ENCODE measurements around the gene KIAA1217.

KIAA1217 gene

GRCh38 chr10:24374134-24374915 is 165.4 kb downstream of the KIAA1217 start:
- DNase-seq (ENCODE audit: low spot score), result peak; percentile 56

GRCh38 chr10:24375510-24375909 is 166.6 kb downstream of the KIAA1217 start:
- DNase-seq (ENCODE audit: low spot score), result no peak

GRCh38 chr10:24376731-24377130 is 167.8 kb downstream of the KIAA1217 start:
- DNase-seq (ENCODE audit: low spot score), result no peak

- no peak for DNase-seq (ENCODE audit: low spot score)
Measured at GRCh38 chr10:24378126-24378920, 169.4 kb downstream of the KIAA1217 start.

DNA sequence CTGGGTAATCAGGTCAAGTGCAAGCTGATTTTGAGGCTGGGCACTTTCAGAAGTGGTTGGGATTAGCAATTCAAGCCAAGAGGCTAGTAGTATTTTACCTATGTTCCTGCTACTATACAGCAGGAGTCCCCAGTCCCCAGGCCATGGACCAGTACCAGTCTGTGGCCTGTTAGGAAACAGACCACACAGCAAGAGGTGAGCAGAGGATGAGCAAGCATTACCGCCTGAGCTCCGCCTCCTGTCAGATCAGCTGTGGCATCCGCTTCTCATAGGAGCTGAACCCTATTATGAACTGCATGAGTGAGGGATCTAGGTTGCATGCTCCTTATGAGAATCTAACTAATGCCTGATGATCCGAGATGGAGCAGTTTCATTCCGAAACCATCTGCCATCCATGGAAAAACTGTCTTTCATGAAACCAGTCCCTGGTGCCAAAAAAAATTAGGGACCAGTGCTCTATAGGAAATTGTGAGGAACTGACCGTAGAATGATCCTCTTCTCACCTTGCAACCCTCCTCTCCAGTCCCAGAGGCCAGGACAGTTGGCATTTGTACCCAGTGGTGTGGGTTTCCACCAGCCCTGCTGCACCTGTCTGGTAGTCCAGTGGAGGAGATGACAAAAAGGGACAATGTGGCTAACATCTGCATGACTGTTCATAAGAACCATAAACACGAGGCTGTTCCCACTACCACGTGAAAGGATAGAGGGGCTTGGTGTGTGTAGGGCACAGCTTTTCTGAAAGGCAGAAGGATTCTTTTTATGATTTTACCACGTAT is 172.5 kb downstream of the KIAA1217 start:
- DNase-seq (ENCODE audit: low spot score), result no peak

DNA sequence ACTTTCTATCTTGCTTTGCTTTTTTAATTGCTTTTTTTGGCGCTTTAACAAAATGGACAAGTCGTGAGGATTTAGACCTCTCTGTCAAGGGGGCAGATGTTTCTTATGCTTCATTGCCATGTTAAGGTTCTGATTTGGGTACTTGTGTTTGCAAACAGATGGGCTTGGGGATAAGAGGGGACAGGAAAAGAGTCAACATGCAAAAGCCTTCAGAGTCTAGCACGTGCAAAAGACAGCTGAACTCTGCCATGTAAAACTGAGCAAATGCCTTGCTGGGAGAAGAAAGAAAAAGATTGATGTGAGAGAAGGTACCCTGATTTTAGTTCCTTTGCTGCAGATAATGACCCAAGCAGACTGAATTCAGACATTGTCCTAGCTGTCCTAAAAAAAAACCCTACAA is 173.1 kb downstream of the KIAA1217 start:
- DNase-seq (ENCODE audit: low spot score), result no peak

GRCh38 chr10:24382596-24382978 is 173.6 kb downstream of the KIAA1217 start:
- DNase-seq (ENCODE audit: low spot score), result no peak

- DNase-seq (ENCODE audit: low spot score), result no peak
Measured at GRCh38 chr10:24382979-24383663, 174.2 kb downstream of the KIAA1217 start.

- peak; percentile 89 for DNase-seq (ENCODE audit: low spot score)
Measured at GRCh38 chr10:24383681-24384106, 174.8 kb downstream of the KIAA1217 start.

GRCh38 chr10:24384954-24385353 is 176.0 kb downstream of the KIAA1217 start:
- DNase-seq (ENCODE audit: low spot score), result no peak

- DNase-seq (ENCODE audit: low spot score), result no peak
Measured at GRCh38 chr10:24385776-24386175, 176.8 kb downstream of the KIAA1217 start.

GRCh38 chr10:24390146-24390700 is 181.3 kb downstream of the KIAA1217 start:
- DNase-seq (ENCODE audit: low spot score), result no peak

DNA sequence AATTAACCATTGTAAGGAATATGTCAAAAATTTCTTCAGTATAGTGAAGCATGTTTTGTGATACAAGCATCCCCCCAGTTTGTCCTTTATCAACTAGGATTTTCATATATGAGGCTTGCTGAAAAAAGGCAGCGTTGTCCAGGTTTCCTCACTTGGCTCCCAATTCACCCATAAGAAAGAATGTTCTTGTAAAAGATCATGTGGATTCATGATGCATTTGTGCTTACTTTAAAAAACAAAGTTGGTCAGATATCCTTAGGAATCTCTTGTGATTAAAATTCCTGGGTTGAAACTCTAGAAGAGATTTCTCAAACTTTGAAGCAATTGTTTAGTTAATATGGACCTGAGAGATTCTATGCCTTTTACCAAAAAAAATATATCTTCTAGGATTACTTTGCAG is 181.8 kb downstream of the KIAA1217 start:
- DNase-seq (ENCODE audit: low spot score), result no peak

DNA sequence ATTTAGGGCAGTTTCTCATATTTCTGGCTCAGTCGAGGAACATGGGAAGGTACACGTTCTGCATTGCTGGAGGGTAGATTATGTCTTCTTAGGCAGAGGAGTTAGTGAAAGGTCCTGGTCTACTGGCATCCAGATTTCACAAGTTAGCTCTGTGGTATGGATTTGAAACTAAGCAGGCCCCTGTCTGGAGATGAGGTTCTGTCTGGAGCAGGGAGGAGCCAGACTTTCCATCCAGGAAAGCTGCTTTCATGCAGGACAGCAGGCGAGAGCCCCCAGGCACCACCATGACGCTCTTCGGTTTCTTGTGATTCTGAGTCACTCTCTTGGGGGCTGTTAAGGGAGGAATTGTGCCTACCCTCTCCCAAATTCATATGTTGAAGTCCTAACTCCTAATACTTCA is 184.3 kb downstream of the KIAA1217 start:
- DNase-seq (ENCODE audit: low spot score), result no peak

DNA sequence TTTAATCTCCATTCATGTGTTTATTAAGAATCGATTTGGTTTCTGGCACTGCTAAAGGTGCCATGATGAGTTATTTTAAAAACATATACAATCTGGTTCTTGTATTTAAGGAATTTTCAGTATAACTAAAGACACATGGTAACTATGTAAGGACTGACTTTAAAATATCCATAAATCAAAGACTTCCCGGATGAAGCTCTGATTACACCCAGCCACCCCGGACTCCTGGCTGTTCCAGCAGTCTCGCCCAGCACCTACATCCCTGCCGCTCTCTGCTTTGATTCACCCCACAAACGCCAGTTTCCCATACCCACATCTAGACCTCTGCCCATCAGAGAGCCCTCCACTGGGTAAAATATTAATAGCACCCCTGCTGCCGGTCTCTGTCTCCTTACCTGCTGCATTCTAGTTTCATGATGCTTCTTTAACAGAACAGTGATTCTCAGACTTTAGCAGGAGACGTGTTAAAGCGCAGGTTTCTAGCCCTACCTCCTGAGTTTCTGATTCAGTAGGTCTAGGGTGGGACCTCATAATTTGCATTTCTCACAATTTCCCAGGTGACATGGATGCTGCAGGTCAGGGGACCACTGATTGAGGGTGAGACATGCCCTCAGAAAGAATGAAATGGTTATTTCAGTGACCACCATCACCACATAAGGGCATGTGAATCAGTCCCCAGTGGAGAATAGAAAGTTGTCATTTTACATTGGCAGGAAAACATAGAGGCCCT is 185.7 kb downstream of the KIAA1217 start:
- DNase-seq (ENCODE audit: low spot score), result no peak

DNA sequence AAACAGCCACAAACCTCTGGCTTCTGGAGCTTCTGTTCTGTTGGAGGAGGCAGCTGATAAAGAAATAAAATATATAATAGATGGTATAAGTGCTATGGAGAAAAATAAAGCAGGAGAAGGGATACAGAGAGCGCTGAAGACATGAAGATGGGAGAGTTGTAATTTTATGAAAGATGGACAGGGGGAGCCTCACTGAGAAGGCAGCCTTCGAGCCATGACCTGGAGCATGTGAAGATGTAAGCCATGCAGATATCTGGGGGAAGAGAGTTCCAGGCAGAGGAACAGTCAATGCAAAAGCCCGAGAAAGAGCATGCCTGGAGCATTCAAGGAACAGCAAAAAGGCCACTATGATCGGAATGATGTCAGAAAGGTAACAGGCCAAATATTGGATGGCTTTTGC is 187.5 kb downstream of the KIAA1217 start:
- no peak for DNase-seq (ENCODE audit: low spot score)

GRCh38 chr10:24397662-24398061 is 188.7 kb downstream of the KIAA1217 start:
- no peak for DNase-seq (ENCODE audit: low spot score)

DNA sequence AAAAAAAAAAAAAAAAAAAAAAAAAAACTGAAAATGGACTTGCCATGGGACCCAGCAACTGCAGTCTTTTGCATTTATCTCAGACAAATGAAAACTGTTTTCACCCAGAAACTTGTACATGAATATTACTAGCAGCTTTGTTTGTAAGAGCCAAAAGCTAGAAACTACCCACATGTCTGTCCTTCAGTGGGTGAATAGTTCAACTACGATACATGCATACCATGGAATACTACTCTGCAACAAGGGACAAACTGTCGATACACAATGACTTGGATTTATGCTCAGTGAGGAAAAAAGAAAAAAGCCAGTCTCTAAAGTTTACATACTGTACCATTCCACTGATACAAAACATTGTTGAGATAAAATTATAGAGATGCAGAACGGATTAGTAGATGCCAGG is 195.6 kb downstream of the KIAA1217 start:
- no peak for DNase-seq (ENCODE audit: low spot score)

- DNase-seq (ENCODE audit: low spot score), result no peak
Measured at GRCh38 chr10:24405635-24406034, 196.7 kb downstream of the KIAA1217 start.

DNA sequence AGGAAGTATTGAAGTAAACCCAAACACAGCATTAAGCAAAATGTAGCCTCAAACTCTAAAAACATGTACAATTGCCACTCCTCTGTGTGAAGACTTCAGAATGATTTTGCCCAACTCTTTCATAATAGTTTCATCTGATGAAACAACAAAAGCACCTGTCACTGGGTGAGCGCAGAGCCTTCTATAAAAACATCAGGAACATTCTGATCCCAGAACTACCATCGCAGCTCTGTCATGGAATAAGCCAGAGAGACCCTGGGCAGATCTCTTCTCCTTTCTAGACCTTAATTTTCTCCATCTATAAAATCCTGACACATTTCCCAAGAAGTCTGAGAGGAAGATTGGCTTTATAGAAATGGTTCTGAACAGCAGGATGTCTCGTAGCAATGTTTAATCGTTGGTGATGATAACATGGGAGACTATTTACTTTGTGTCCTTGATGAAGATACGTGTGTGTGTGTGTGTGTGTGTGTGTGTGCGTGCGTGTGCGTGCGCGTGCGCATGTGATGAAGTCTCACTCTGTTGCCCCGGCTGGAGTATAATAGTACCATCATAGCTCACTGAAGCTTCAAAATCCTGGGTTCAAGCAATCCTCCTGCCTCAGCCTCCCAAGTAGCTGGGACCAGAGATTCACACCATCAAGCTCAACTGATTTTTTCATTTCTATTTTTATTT is 198.0 kb downstream of the KIAA1217 start:
- DNase-seq (ENCODE audit: low spot score), result no peak
